Measurements from ENCODE around the gene MYOZ3. TPM values are rescaled to one million over a fixed set of nuclear protein-coding genes. Genes with fewer than 3 reads are reported as not detected.

MYOZ3 gene
- total and polyA plus RNA-seq, 4 donors: 0.03 to 0.09 (median 0.04) TPM; not detected in 1

GRCh38 chr5:150631326-150631701 is 29.7 kb upstream of the MYOZ3 start:
- H3K4me3 ChIP-seq (ENCODE audit: low read depth in 1 of 3, low read length in 3 of 3): no peak overlapping the region
- H3K4me1 ChIP-seq (ENCODE audit: control insufficient read depth in 4 of 4, insufficient read depth in 4 of 4, low read length in 3 of 4): peaks cover 11 to 66% (median 59%) of the 10 kb centered on the region in 4 donors
- H3K36me3 ChIP-seq (ENCODE audit: control insufficient read depth in 4 of 4, insufficient read depth in 3 of 4, low read depth in 1 of 4, low read length in 3 of 4): no peaks in the 10 kb centered on the region
- no peak for DNase-seq (ENCODE audit: low spot score)
- TF ChIP-seq GABPA (IDR thresholded peaks at IDR 0.05 in 1 of 2, conservative IDR thresholded peaks at IDR 0.05 in 1 of 2) (no peak), EGR1 (IDR thresholded peaks at IDR 0.05; ENCODE audit: low read depth in 2 of 2) (no peak), REST (IDR thresholded peaks at IDR 0.05) (no peak), SP1 (IDR thresholded peaks at IDR 0.05) (no peak), FOXA2 (IDR thresholded peaks at IDR 0.05) (no peak), RAD21 (IDR thresholded peaks at IDR 0.05) (no peak), TAF1 (conservative IDR thresholded peaks at IDR 0.05) (no peak)
- TF ChIP-seq, protein P1, sequence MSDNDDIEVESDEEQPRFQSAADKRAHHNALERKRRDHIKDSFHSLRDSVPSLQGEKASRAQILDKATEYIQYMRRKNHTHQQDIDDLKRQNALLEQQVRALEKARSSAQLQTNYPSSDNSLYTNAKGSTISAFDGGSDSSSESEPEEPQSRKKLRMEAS (IDR thresholded peaks at IDR 0.05): no peak
- WGBS: 95% methylated on average over 6 of the region's 6 CpGs
- H3K27ac ChIP-seq (ENCODE audit: low read depth in 1 of 2, low read length in 2 of 2): peak overlapping the region; percentile 17 to 54
- H3K9me3 ChIP-seq (ENCODE audit: control insufficient read depth in 4 of 4, low read length in 3 of 4): no peaks in the 10 kb centered on the region
- no peak overlapping the region for H3K9ac ChIP-seq (ENCODE audit: low read depth in 1 of 2, low read length in 2 of 2)
- no peaks in the 10 kb centered on the region for H3K27me3 ChIP-seq (ENCODE audit: control insufficient read depth in 4 of 4, insufficient read depth in 4 of 4, low read length in 3 of 4)

DNA sequence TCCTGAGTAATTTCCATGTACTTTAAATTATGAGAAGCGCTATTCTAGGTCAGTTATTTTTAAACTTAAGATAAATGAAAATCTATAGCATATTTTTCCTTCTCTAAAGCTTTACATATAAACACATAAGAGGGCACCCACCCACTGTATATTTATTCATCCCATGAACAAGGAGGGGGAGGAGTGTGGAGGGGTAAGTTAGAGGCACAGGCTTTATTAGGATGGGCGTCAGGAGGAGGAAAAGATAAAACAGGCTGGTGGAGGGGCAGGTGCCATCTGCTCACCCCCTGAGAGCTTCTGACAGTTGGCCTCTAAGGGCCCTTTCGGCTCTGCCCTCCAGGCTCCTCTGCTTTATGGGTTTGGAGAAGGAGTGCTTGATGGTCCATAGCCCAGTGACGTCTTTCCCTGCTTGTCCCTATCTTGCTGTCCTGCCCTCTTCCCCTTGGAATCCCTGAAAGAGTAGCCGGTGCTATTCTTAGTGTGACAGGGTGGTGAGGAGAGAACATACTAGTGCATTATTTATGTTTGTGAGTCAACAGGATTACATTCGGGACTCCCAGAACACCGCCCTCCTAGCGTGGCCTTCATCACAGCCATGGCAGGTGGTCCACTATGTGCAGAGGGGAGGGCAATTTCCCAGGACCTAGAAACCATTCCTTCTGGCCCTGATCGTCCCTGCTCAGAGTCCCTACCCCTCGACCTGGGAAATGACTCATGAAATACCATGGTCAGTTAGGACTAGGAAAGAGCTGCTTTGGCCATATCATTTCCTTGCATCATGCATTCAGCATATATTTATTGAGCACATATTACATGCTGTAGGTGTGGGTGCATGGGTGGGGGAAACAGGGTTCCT is 28.5 kb upstream of the MYOZ3 start:
- peaks cover 8 to 68% (median 55%) of the 10 kb centered on the region in 4 donors for H3K4me1 ChIP-seq (ENCODE audit: control insufficient read depth in 4 of 4, insufficient read depth in 4 of 4, low read length in 3 of 4)
- H3K9ac ChIP-seq (ENCODE audit: low read depth in 1 of 2, low read length in 2 of 2): no peak overlapping the region
- no peak overlapping the region for H3K4me3 ChIP-seq (ENCODE audit: low read depth in 1 of 3, low read length in 3 of 3)
- no peak overlapping the region for H3K27ac ChIP-seq (ENCODE audit: low read depth in 1 of 2, low read length in 2 of 2)
- H3K36me3 ChIP-seq (ENCODE audit: control insufficient read depth in 4 of 4, insufficient read depth in 3 of 4, low read depth in 1 of 4, low read length in 3 of 4): no peaks in the 10 kb centered on the region
- 79% methylated on average over 10 of the region's 10 CpGs for WGBS
- H3K9me3 ChIP-seq (ENCODE audit: control insufficient read depth in 4 of 4, low read length in 3 of 4): no peaks in the 10 kb centered on the region
- H3K27me3 ChIP-seq (ENCODE audit: control insufficient read depth in 4 of 4, insufficient read depth in 4 of 4, low read length in 3 of 4): no peaks in the 10 kb centered on the region
- TF ChIP-seq, protein P1 (IDR thresholded peaks at IDR 0.05): no peak
- TF ChIP-seq SP1 (IDR thresholded peaks at IDR 0.05) (no peak), GABPA (IDR thresholded peaks at IDR 0.05 in 1 of 2, conservative IDR thresholded peaks at IDR 0.05 in 1 of 2) (no peak), HNF4G (IDR thresholded peaks at IDR 0.05) (no peak), NR2F2 (IDR thresholded peaks at IDR 0.05) (no peak), FOXA1 (IDR thresholded peaks at IDR 0.05) (no peak), ZBTB33 (IDR thresholded peaks at IDR 0.05) (no peak), YY1 (IDR thresholded peaks at IDR 0.05) (no peak), HNF4A (conservative IDR thresholded peaks at IDR 0.05) (no peak), RXRA (IDR thresholded peaks at IDR 0.05) (no peak), JUND (IDR thresholded peaks at IDR 0.05) (no peak), EGR1 (IDR thresholded peaks at IDR 0.05; ENCODE audit: low read depth in 2 of 2) (no peak), TAF1 (conservative IDR thresholded peaks at IDR 0.05) (no peak)
- TF ChIP-seq, protein P2, sequence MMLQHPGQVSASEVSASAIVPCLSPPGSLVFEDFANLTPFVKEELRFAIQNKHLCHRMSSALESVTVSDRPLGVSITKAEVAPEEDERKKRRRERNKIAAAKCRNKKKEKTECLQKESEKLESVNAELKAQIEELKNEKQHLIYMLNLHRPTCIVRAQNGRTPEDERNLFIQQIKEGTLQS (IDR thresholded peaks at IDR 0.05): no peak
- DNase-seq (ENCODE audit: low spot score): no peak

Data from liver (tissue), 9 donors.